Raji (cell line): ENCODE data around the gene OR5AR1.

Experiments
- POLR2A ChIP-seq: IDR thresholded peaks from 2 replicates; pipeline ENCODE4 v1.6.1; 2011; ENCODE audit warnings: low read depth, low read length, control low read depth; ENCODE audit not compliant: insufficient read depth

OR5AR1 gene

GRCh38 chr11:56663386-56663785 lies at the start of gene OR5AR1:
TSS of gene OR5AR1 (plus strand) at chr11:56663686. CDS start at chr11:56663686, 0 bp downstream.
- TF ChIP-seq POLR2A, result no peak

- no peak for TF ChIP-seq POLR2A
Observed at GRCh38 chr11:56624661-56625110, 38.8 kb upstream of the OR5AR1 start.

- no peak for TF ChIP-seq POLR2A
Observed at GRCh38 chr11:56625946-56626345, 37.5 kb upstream of the OR5AR1 start.

GRCh38 chr11:56632329-56632728 lies 31.2 kb upstream of the OR5AR1 start:
- TF ChIP-seq POLR2A, result no peak

GRCh38 chr11:56636861-56637260 lies 26.6 kb upstream of the OR5AR1 start:
- no peak for TF ChIP-seq POLR2A

- TF ChIP-seq POLR2A, result no peak
Observed at GRCh38 chr11:56637500-56637899, 26.0 kb upstream of the OR5AR1 start.

- no peak for TF ChIP-seq POLR2A
Observed at GRCh38 chr11:56642339-56642738, 21.1 kb upstream of the OR5AR1 start, which contains the start of gene OR5AP2. TSS of gene OR5AP2 (minus strand) at chr11:56642439. CDS start at chr11:56642439, 0 bp downstream.

GRCh38 chr11:56659755-56660154 lies 3.7 kb upstream of the OR5AR1 start:
- no peak for TF ChIP-seq POLR2A

- no peak for TF ChIP-seq POLR2A
Observed at GRCh38 chr11:56670984-56671383, 7.5 kb downstream of the OR5AR1 start.

- no peak for TF ChIP-seq POLR2A
Observed at GRCh38 chr11:56688554-56689100, 25.1 kb downstream of the OR5AR1 start.

GRCh38 chr11:56693428-56693827 lies 29.9 kb downstream of the OR5AR1 start:
- TF ChIP-seq POLR2A, result no peak

GRCh38 chr11:56698795-56699194 lies 35.3 kb downstream of the OR5AR1 start, which contains the start of gene OR9G1:
TSS of gene OR9G1 (plus strand) at chr11:56699095. CDS start at chr11:56700388, 1,293 bp downstream.
- TF ChIP-seq POLR2A, result no peak

GRCh38 chr11:56700242-56700913 lies 36.9 kb downstream of the OR5AR1 start:
- TF ChIP-seq POLR2A, result no peak

GRCh38 chr11:56700914-56701485 lies 37.5 kb downstream of the OR5AR1 start:
- TF ChIP-seq POLR2A, result no peak

GRCh38 chr11:56705784-56706396 lies 42.4 kb downstream of the OR5AR1 start:
- no peak for TF ChIP-seq POLR2A

- TF ChIP-seq POLR2A, result no peak
Observed at GRCh38 chr11:56706486-56706885, 43.0 kb downstream of the OR5AR1 start.
